Measurements from ENCODE around the gene ANKS4B. TPM values are rescaled to one million over a fixed set of nuclear protein-coding genes. Genes with fewer than 3 reads are reported as not detected.
"Not testable (repeated sequence)": the region's sequence is repeated elsewhere in the genome, so short reads cannot be mapped to it uniquely, and the experiment has no call there.

Gene ANKS4B
- total RNA-seq, 1 donor from 2014 or later = 0.72 TPM

- DNase-seq (ENCODE audit: low spot score) = no peak
These were observed 29.5 kb downstream of the ANKS4B start for GRCh38 chr16:21262779-21263639.

- no peak for DNase-seq (ENCODE audit: low spot score)
These were observed 30.4 kb downstream of the ANKS4B start for GRCh38 chr16:21263640-21264570.

GRCh38 chr16:21264571-21265036 lies 31.1 kb downstream of the ANKS4B start:
- no peak for DNase-seq (ENCODE audit: low spot score)

- DNase-seq (ENCODE audit: low spot score) = no peak
These were observed 31.8 kb downstream of the ANKS4B start for GRCh38 chr16:21265104-21265837.

GRCh38 chr16:21267298-21267697 lies 33.8 kb downstream of the ANKS4B start:
- DNase-seq (ENCODE audit: low spot score) = no peak

GRCh38 chr16:21268236-21268635 lies 34.7 kb downstream of the ANKS4B start:
- no peak for DNase-seq (ENCODE audit: low spot score)

DNA sequence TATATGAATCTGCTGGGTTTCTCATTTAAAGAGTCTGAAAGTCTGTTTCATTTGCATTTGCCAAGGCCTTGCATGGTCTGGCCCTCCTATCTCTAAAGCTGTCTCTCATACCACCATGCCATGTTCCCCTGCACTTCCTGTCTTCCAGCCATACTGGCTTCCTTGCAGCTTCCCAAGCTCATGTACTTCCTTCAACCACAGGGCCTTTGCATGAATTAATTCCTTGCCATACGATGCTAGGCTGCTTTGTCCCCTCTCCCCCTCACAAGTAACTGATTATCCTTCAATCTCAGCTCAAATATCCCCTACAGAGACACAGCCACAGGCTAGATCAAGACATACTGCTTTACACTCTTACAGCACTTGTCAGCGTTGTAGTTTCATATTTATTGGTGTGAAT lies 38.8 kb downstream of the ANKS4B start:
- DNase-seq (ENCODE audit: low spot score) = no peak

- not testable (repeated sequence) for DNase-seq (ENCODE audit: low spot score)
These were observed 39.3 kb downstream of the ANKS4B start for GRCh38 chr16:21272763-21273162.

GRCh38 chr16:21274172-21274726 lies 40.8 kb downstream of the ANKS4B start:
- DNase-seq (ENCODE audit: low spot score) = no peak

- DNase-seq (ENCODE audit: low spot score) = no peak
These were observed 42.0 kb downstream of the ANKS4B start for GRCh38 chr16:21275529-21275928.

- DNase-seq (ENCODE audit: low spot score) = no peak
These were observed 42.6 kb downstream of the ANKS4B start for GRCh38 chr16:21276090-21276489.

DNA sequence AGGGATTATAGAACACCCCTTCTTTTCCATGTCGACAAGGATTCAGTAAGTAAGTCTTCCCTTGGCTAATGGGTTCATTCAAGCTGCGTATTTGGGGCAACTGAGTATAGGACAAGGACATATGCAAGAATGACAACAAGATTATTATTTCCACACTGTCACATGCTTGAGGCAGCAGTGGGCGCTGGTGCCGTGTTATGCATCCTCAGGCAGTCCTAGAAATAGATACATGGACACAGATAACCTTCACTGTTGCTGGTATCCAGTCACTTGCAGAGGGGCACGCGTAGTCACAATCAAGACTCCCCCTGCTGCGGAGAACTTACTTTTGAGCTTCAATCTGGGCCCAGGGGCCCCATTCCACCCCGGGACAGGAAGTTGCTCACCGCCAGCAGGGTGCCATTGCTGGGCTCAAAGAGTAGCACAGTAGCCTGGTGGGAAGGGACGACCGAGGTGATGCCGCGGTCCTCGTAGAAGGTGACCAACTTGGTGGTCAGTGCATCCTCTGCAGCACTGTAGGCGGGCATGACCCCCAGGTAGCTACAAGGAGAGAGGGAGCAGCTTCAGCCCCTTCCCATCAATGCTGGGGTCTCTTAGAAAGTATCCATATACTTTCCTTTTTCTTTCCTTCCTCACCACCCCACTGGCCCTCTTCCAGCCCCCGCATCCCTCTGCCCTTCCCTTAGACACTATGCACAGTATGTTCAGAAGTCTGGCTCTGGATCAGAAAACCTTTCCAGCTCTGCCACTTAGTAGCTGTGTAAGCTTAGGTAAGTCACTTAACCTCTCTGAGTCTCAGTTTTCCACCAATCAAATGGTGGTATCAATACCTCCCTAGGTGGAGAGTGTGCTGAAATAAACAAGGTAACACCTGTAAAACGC lies 43.8 kb downstream of the ANKS4B start:
- DNase-seq (ENCODE audit: low spot score) = no peak

DNA sequence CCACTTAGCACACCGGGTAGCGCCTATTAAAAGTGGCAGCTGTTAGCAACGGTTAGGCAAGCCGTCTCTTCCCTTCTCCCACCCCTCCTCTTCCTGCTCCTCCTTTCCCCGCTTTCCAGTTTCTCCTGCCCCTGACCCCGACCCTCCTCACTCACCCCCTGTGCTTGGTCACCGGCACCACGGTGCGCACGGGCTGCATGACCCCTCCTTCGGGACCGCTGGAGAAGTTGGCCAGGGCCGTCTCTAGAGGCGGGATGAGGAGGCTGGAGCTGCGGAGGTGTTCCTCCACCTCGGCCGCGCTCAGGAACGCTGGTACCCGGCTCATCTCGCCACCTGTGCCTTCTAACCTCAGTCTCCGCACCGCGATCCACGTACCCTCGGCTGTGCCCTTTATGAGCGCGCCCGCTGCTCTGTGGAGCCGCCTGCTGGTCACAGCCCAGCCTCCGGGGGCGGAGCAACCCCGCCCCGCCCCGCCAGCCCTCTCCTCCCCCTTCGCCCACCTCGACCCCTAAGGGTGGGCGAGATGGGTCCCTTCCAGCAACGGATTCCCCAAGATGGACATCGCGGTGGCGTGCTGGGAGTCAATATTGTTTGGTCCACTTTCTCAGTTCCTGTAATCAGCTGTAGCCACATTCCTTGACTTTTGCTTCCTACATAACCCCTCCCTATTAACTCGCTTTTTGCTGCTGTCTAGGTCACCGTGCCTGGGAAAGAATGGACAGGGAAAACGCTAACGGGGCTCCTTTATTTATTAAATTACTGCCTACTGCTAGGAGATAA lies 44.6 kb downstream of the ANKS4B start, which contains the start of gene CRYM:
Gene CRYM (minus strand): TSS at position 364 of the 780 bp plus-strand sequence. CDS start 39 bp downstream, at position 325.
- peak; percentile 48 for DNase-seq (ENCODE audit: low spot score)

DNA sequence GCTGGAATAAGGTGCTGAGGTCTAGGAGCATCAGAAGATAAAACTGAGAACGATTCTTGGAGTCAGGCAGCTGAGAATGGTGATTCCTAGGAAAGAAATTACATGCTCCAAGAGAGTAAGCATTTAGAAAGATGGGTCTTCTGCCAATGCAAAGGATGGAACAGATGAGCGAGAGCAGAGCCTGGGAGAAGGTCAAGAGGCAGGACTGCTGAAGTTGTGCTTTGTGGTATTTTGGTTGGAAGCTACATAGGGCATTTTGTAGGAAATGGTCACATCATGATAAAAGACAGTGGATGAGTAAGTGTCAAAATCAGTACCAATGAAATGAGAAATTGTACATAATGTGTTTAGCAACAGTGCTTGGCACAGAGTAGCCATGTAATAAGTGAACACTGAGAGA lies 46.0 kb downstream of the ANKS4B start:
- no peak for DNase-seq (ENCODE audit: low spot score)

- DNase-seq (ENCODE audit: low spot score) = no peak
These were observed 48.3 kb downstream of the ANKS4B start for GRCh38 chr16:21281698-21282389.

GRCh38 chr16:21283521-21284289 lies 50.2 kb downstream of the ANKS4B start:
- DNase-seq (ENCODE audit: low spot score) = peak; percentile 83

- no peak for DNase-seq (ENCODE audit: low spot score)
These were observed 50.9 kb downstream of the ANKS4B start for GRCh38 chr16:21284414-21284813.

GRCh38 chr16:21285314-21285713 lies 51.8 kb downstream of the ANKS4B start:
- DNase-seq (ENCODE audit: low spot score) = peak; percentile 89
